T-cell (primary cell): ENCODE data around the gene HSPB8. TPM values are rescaled to one million over a fixed set of nuclear protein-coding genes. Genes with fewer than 3 reads are reported as not detected.

ENCODE experiments used
- ATAC-seq, 4 experiments: fragments of 200-7000 bp in 3 of 4; fragments of 150-1000 bp in 1 of 4; cut with Tn5 transposase; replicated peaks in 1 of 4; 1 replicate in 3 of 4; 2 replicates in 1 of 4; pipeline ENCODE4 v1.10.0; 2021; ENCODE audit warnings: moderate library complexity in 3 of 4, mild to moderate bottlenecking in 2 of 4, moderate number of reproducible peaks in 1 of 4
- CTCF ChIA-PET, 2 donors: fragments of 300-600 bp; sonication (Branson Sonifier 250); formaldehyde crosslinking; loops; one replicate each; lab custom pipeline; 2022; ENCODE audit warnings: antibody characterized with exemption in 2 of 2; lab: Charles Lee
- POLR2A ChIA-PET, 2 donors: fragments of 300-600 bp; sonication (Branson Sonifier 250); formaldehyde crosslinking; loops; one replicate each; lab custom pipeline; 2022; ENCODE audit warnings: antibody characterized with exemption in 2 of 2; lab: Charles Lee
- DNase-seq, 35 experiments: peaks; one replicate each; pipeline versions ENCODE4 v3.0.0 to v3.0.0-alpha.2; 2013 to 2023
- H3K27ac ChIP-seq: one replicate; pipeline ENCODE4 v1.5.1; 2013; ENCODE audit warnings: low read length
- H3K27me3 ChIP-seq, 2 experiments: replicated peaks in 1 of 2; 1 replicate in 1 of 2; 2 replicates in 1 of 2; pipeline versions ENCODE4 v1.6.1 to v1.7.0; 2013; ENCODE audit warnings: low read length in 1 of 2, mixed read lengths in 1 of 2; ENCODE audit not compliant: control insufficient read depth in 2 of 2, insufficient read depth in 2 of 2; ENCODE audit errors: extremely low read depth in 1 of 2
- H3K36me3 ChIP-seq, 2 donors: 1 replicate in 1 of 2; 2 replicates in 1 of 2; pipeline versions ENCODE4 v1.6.1 to v1.7.0; 2013; ENCODE audit warnings: low read length in 1 of 2; ENCODE audit not compliant: control insufficient read depth in 2 of 2, insufficient read depth in 1 of 2; ENCODE audit errors: extremely low read depth in 1 of 2
- H3K4me1 ChIP-seq, 2 experiments: 1 replicate in 1 of 2; 2 replicates in 1 of 2; pipeline versions ENCODE4 v1.6.1 to v1.7.0; 2013; ENCODE audit warnings: low read length in 2 of 2, mixed read lengths in 1 of 2; ENCODE audit not compliant: insufficient read depth in 2 of 2, control insufficient read depth in 1 of 2; ENCODE audit errors: extremely low read depth in 1 of 2
- H3K4me3 ChIP-seq, 2 donors: 1 replicate in 1 of 2; 2 replicates in 1 of 2; pipeline versions ENCODE4 v1.5.1 to v1.7.0; 2013; ENCODE audit warnings: mild to moderate bottlenecking in 2 of 2, low read length in 1 of 2, moderate library complexity in 1 of 2; ENCODE audit not compliant: control insufficient read depth in 1 of 2; ENCODE audit errors: extremely low read depth in 1 of 2
- H3K9me3 ChIP-seq: 2 replicates; pipeline ENCODE4 v1.7.0; 2013
- H3K27ac Mint-ChIP-seq, 2 donors: one replicate each; pipeline ENCODE4 v1.8.0; 2020 to 2021; ENCODE audit warnings: mild to moderate bottlenecking in 2 of 2, mixed read lengths in 2 of 2
- H3K27me3 Mint-ChIP-seq, 2 donors: one replicate each; pipeline ENCODE4 v1.8.0; 2021 to 2022; ENCODE audit warnings: mixed read lengths in 2 of 2
- H3K36me3 Mint-ChIP-seq: one replicate; pipeline ENCODE4 v1.8.0; 2021; ENCODE audit warnings: mixed read lengths
- H3K4me1 Mint-ChIP-seq, 3 donors: one replicate each; pipeline ENCODE4 v1.8.0; 2020 to 2022; ENCODE audit warnings: mixed read lengths in 3 of 3, mild to moderate bottlenecking in 1 of 3
- H3K4me3 Mint-ChIP-seq, 3 donors: one replicate each; pipeline ENCODE4 v1.8.0; 2020 to 2022; ENCODE audit warnings: mild to moderate bottlenecking in 3 of 3, mixed read lengths in 3 of 3, moderate library complexity in 3 of 3
- H3K9me3 Mint-ChIP-seq, 3 donors: one replicate each; pipeline ENCODE4 v1.8.0; 2020 to 2022; ENCODE audit warnings: mixed read lengths in 3 of 3
- WGBS: methylation state at CpG from one replicate; pipeline ENCODE4 v1.1.5; 2013; ENCODE audit warnings: missing lambda C conversion rate; ENCODE audit not compliant: insufficient coverage; 5-methylcytosine and 5-hydroxymethylcytosine counted together
- total RNA-seq, 35 experiments: library from RNA in 6 of 35; stranded (reverse) in 6 of 35; fragments of 120-200 nt in 1 of 35; gene quantifications; one replicate each; pipeline versions ENCODE4 v1.2.1 to v1.2.4 and lab custom pipeline; 2013 to 2026

HSPB8 gene
- total RNA-seq, 5 donors from 2014 or later (not counting 1 experiment from before 2014, with no cell fraction given) = 0.18 TPM; not detected in 4

DNA sequence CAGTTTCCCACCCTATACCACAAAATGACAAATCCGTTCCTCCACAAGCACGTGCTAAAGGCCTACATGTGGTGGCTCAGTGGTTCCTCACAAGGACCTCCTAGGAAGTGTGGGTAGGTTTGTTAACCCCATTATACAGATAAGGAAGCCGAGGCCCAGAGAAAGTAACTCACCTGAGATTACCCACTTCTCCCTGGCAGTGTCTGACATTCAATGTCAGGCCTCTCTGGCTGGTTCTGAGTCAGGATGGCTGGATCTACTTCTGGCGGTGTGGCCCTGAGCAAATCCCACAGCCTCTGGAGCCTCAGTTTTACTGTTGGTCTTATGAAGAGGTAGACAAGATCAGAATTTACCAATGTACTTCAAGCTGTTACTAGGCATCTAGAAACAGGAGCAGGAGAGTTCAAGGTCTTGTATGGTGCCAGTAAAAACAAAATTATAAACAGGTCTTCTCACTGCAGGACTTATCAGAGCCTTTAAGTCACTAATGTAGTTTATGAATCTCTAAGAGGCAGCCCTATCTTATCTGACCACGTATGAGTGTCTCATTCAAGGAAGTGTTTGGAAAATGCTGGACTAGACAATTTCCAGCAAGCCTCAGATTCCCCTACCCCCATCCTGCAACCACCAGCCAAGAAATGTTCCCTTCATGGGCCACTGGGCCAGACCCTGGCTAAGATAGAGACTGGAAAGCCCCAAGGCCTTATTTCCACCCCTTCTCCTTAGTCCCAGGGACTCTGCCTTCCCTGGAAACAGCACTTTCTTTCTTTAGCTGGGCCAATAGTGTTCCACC is 4.2 kb downstream of the HSPB8 start:
- ATAC-seq = no peak
- H3K27me3 ChIP-seq = peaks cover 2 to 14% of the 10 kb centered on the region in 2 experiments
- H3K27ac Mint-ChIP-seq = no peak overlapping the region
- H3K27ac ChIP-seq = no peak overlapping the region
- H3K9me3 Mint-ChIP-seq = no peaks in the 10 kb centered on the region
- no peaks in the 10 kb centered on the region for H3K9me3 ChIP-seq
- no peak for DNase-seq
- no peak overlapping the region for H3K4me3 ChIP-seq
- CTCF ChIA-PET = no interaction called here
- H3K4me1 Mint-ChIP-seq = no peaks in the 10 kb centered on the region
- no peak overlapping the region for H3K4me3 Mint-ChIP-seq
- H3K36me3 ChIP-seq = no peaks in the 10 kb centered on the region
- no peaks in the 10 kb centered on the region for H3K4me1 ChIP-seq
- H3K27me3 Mint-ChIP-seq = peaks cover 4 to 6% of the 10 kb centered on the region in 2 donors
- no CpG with 5 or more reads among the region's 5 CpGs for WGBS
- H3K36me3 Mint-ChIP-seq = no peaks in the 10 kb centered on the region
- POLR2A ChIA-PET = no interaction called here

DNA sequence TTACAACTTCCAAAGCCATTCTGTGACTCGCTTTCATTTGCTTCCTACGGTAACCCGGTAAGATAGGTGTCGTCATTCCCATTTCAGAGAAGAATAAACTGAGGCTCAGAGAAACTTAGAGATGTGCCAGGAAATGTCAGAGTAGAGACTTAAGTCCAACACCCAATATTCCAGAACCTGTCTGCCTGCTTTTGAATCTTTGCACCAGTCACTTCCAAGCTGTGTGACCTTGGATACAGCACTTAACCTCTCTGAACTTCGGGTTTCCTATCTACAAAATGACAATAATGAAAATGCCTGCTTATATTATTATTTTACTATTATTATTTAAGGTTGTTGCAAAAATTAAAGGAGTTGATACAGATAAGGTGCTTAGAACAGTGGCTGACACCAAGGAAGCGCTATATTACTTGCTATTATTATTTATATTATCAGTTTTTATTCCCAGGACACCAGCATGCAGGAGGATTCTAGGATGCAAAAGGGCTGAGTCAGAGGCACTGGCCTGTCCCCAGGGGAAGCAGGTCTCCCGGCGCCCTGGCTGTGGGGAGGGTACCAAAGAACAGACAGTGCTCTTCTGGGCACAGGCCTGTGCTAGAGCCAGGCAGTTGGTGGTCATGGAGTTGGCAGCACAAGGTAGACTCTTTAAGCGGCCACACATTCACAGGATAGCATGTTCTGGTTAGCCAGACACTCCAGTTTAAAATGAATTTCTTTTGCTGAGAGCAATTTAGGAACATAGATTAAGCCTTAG is 5.4 kb downstream of the HSPB8 start:
- H3K27me3 ChIP-seq = peaks cover under 1 to 5% of the 10 kb centered on the region in 2 experiments
- WGBS = 89% methylated on average over 3 of the region's 9 CpGs
- CTCF ChIA-PET = no interaction called here

GRCh38 chr12:119195256-119195655 is 16.5 kb downstream of the HSPB8 start:
- ATAC-seq (no peak), DNase-seq (no peak)
- Mint-ChIP-seq H3K27me3 (no peaks in the 10 kb centered on the region), H3K27ac (no peak overlapping the region), H3K4me3 (no peak overlapping the region), H3K4me1 (no peaks in the 10 kb centered on the region), H3K9me3 (peaks cover 0 to 5% (median 0%) of the 10 kb centered on the region in 3 donors), H3K36me3 (no peaks in the 10 kb centered on the region)
- Histone ChIP-seq H3K9me3 (no peaks in the 10 kb centered on the region), H3K36me3 (no peaks in the 10 kb centered on the region), H3K4me1 (no peaks in the 10 kb centered on the region), H3K27ac (no peak overlapping the region), H3K27me3 (no peaks in the 10 kb centered on the region), H3K4me3 (no peak overlapping the region)
- POLR2A ChIA-PET = no interaction called here
- 91% methylated on average over 16 of the region's 16 CpGs for WGBS
- CTCF ChIA-PET = no interaction called here

More for the DNA sequence above, 5.4 kb downstream of the HSPB8 start:
- H3K9me3 ChIP-seq = no peaks in the 10 kb centered on the region
- no peak overlapping the region for H3K27ac ChIP-seq
- ATAC-seq (no peak), DNase-seq (no peak)
- H3K36me3 ChIP-seq = no peaks in the 10 kb centered on the region
- H3K4me3 ChIP-seq = no peak overlapping the region
- Mint-ChIP-seq H3K9me3 (no peaks in the 10 kb centered on the region), H3K27me3 (peaks cover 0 to 3% of the 10 kb centered on the region in 2 donors), H3K4me3 (no peak overlapping the region), H3K4me1 (no peaks in the 10 kb centered on the region), H3K36me3 (no peaks in the 10 kb centered on the region), H3K27ac (no peak overlapping the region)
- H3K4me1 ChIP-seq = no peaks in the 10 kb centered on the region
- POLR2A ChIA-PET = no interaction called here

- Histone ChIP-seq H3K4me3 (no peak overlapping the region), H3K9me3 (no peaks in the 10 kb centered on the region), H3K27me3 (peaks cover 0 to 10% of the 10 kb centered on the region in 2 experiments), H3K27ac (no peak overlapping the region), H3K4me1 (no peaks in the 10 kb centered on the region), H3K36me3 (no peaks in the 10 kb centered on the region)
- POLR2A ChIA-PET = no interaction called here
- WGBS = 100% methylated on average over 2 of the region's 2 CpGs
- Mint-ChIP-seq H3K4me1 (no peaks in the 10 kb centered on the region), H3K27ac (no peak overlapping the region), H3K4me3 (no peak overlapping the region), H3K9me3 (peaks cover 0 to 5% (median 0%) of the 10 kb centered on the region in 3 donors), H3K36me3 (no peaks in the 10 kb centered on the region), H3K27me3 (peaks cover 0 to 4% of the 10 kb centered on the region in 2 donors)
- DNase-seq (no peak), ATAC-seq (no peak)
- CTCF ChIA-PET = no interaction called here
Measured at GRCh38 chr12:119198440-119198839, 19.7 kb downstream of the HSPB8 start.

DNA sequence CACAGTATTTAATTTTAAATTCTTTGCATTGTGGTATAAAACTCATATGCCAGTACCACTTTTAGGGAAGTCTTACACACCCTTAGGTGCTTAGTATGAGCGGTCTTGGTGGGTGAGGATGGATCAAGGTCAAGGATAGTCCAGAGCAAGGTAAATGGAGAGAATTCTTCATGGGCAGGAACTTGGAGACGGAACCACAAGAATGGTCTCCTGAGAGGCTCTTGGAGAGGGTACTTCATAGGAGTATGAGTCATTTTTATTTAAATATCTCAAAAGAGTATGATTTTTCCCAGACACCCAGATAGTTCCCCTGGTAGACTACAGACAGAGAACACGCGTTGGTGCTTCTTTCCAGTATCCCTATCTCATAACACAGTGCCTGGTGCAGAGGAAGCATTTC is 21.9 kb downstream of the HSPB8 start:
- no peak overlapping the region for H3K27ac Mint-ChIP-seq
- H3K4me1 ChIP-seq = no peaks in the 10 kb centered on the region
- no peaks in the 10 kb centered on the region for H3K4me1 Mint-ChIP-seq
- CTCF ChIA-PET = no interaction called here
- 100% methylated on average over 1 of the region's 4 CpGs for WGBS
- no peaks in the 10 kb centered on the region for H3K9me3 Mint-ChIP-seq
- POLR2A ChIA-PET = no interaction called here
- ATAC-seq (no peak), DNase-seq (no peak)
- H3K36me3 Mint-ChIP-seq = no peaks in the 10 kb centered on the region
- H3K27ac ChIP-seq = no peak overlapping the region
- H3K4me3 ChIP-seq = no peak overlapping the region
- peaks cover 0 to 4% of the 10 kb centered on the region in 2 donors for H3K27me3 Mint-ChIP-seq
- H3K4me3 Mint-ChIP-seq = no peak overlapping the region
- no peaks in the 10 kb centered on the region for H3K9me3 ChIP-seq
- H3K36me3 ChIP-seq = no peaks in the 10 kb centered on the region
- H3K27me3 ChIP-seq = peaks cover 0 to 11% of the 10 kb centered on the region in 2 experiments

- ATAC-seq (no peak), DNase-seq (no peak)
- Histone ChIP-seq H3K27ac (no peak overlapping the region), H3K27me3 (peaks cover 0 to 11% of the 10 kb centered on the region in 2 experiments), H3K4me3 (no peak overlapping the region), H3K4me1 (no peaks in the 10 kb centered on the region), H3K9me3 (no peaks in the 10 kb centered on the region), H3K36me3 (no peaks in the 10 kb centered on the region)
- CTCF ChIA-PET = no interaction called here
- peaks cover 0 to 4% of the 10 kb centered on the region in 2 donors for H3K27me3 Mint-ChIP-seq
- H3K9me3 Mint-ChIP-seq = no peaks in the 10 kb centered on the region
- no peaks in the 10 kb centered on the region for H3K4me1 Mint-ChIP-seq
- no peak overlapping the region for H3K4me3 Mint-ChIP-seq
- H3K36me3 Mint-ChIP-seq = no peaks in the 10 kb centered on the region
- no peak overlapping the region for H3K27ac Mint-ChIP-seq
- POLR2A ChIA-PET = no interaction called here
- WGBS = 73% methylated on average over 3 of the region's 9 CpGs
Measured at GRCh38 chr12:119201789-119202543, 23.2 kb downstream of the HSPB8 start.
